ENCODE results near the gene MT1E. TPM values are rescaled to one million over a fixed set of nuclear protein-coding genes. Genes with fewer than 3 reads are reported as not detected.
"Not testable (repeated sequence)": the region's sequence is repeated elsewhere in the genome, so short reads cannot be mapped to it uniquely, and the experiment has no call there.

MT1E gene
- total RNA-seq, 1 donor from 2014 or later: 410 TPM

DNA sequence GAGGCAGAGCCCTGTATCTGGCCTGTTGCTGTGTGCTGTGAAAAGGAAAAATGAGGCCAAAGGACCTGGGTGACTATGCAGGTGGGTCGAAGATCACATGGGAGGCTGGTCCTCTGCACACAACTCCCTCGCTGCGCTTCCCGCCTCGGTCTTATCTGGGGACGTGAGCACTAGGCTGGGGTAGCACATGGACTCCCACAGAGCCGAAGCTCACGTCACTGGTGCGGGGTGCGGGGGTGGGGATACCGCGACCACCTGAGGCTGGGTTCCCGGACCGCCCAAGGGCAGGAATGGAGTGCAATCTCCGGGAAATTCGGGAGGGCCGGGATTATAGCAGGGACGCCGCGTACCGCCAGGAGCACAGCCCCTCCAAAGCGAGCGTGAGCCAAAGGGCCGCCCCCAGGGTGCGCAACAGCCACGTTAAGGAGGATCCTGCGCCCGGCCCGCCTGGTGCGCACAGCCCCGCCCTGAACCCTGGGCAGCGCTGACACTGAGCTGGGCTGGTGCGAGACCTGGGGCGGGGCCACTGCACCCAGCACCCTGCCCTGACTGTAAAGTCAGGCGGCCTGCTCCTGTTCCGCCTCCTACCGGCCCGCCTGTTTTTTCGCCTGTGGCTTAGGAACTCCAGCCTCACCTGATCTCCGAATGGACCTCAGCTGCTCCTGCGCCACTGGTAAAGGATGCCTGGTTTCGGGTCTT is 17.6 kb downstream of the MT1E start:
- peak; percentile 92 for DNase-seq (ENCODE audit: low spot score)

DNA sequence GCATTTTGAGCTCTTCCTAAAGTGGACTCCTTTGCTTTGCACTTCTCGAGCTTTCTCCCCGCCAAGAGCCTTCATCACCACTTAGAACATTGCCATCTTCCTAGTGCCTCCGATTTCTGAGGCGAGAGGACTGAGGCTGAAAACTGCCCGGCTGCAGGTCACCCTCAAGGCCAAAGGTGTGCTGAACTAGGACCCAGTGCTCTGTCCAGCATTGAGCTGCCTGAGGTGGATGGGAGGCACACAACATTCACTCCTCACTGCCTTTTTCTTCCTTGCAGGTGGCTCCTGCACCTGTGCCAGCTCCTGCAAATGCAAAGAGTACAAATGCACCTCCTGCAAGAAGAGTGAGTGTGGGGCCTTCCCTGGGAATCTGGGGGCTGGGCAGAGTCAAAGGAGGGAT is 18.3 kb downstream of the MT1E start:
- no peak for DNase-seq (ENCODE audit: low spot score)

DNA sequence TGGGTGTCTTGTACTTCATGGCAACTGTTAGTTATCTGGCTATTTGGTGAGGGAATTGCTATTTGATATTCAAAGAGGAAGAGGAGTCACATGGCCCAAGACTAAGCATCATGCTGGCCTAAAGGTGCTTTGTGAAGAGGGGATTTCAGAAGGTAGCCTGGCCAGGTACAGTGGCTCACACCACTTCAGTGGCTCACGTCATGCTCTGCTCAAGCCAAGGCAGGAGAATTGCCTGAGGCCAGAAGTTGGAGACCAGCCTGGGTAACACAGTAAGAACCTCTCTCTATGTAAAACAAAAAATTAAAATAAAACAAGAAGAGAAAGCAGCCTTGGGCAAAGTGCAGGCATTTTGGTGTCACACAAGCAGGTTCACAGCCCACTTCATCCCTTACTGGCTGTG is 19.7 kb downstream of the MT1E start:
- DNase-seq (ENCODE audit: low spot score): no peak

DNA sequence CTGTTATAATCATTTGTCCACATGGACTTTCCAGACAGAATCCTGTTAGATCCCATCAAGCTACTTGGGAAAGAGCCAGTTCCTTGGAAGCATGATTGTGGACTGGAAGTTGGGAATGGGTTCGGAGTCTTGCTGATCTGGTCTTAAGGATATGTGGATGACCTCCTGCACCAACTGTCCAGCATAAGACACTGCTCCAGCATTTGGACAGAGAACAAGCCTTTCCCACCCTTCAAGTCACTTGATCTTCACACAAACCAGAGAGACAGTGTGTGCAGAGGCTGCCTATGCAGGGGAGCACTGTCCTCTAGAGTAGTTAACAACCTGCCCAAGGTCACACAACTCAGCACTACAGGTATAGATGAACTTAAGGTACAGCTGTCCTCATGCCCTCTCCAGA is 20.3 kb downstream of the MT1E start:
- DNase-seq (ENCODE audit: low spot score): no peak

DNA sequence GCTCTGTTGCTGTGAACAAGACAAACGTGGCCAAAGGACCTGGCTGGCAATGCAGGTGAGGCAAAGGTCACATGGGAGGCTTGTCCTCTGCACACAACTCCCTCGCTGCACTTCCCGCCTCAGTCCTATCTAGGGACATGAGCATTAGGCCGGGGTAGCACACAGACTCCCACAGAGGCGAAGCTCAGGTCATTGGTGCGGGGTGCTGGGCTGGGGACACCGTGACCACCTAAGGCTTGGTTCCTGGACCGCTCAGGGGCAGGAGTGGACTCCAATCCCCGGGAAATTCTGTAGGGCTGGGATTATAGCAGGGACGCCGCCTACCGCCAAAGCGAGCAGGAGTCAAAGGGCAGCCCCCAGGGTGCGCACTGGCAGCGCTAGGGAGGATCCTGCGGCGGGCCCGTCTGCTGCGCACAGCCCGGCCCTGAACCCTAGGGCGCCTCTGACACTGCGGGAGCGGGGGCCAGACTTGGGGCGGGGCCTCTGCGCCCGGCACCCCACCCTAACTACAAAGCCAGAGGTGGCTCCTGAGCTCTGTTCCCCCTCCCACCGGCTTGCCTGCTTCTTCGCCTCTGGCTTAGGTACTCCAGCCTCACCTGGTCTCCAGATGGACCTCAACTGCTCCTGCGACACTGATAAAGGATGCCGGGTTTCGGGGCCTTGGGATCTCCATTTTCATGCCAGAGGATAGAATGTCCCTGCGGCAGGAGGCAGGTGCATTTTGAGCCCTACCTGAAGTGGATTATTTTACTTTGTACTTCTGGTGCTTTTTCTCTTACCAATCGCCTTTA is 22.3 kb downstream of the MT1E start:
- no peak for DNase-seq (ENCODE audit: low spot score)

DNA sequence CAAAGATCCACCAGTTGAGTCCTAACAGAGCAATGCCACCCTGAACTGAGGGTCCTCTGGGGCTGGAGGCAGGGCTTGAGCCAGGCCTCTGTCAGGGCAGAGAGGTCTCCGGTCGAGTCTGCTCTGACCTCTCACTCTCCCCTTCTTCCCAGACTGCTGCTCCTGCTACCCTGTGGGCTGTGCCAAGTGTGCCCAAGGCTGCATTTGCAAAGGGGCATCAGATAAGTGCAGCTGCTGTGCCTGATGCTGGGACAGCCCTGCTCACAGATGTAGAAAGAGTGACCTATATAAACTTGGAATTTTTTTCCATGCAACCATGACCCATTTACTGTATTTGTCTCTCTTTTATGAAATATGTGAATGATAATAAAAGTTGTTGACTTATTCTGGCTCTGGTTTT is 23.7 kb downstream of the MT1E start:
- no peak for DNase-seq (ENCODE audit: low spot score)

DNA sequence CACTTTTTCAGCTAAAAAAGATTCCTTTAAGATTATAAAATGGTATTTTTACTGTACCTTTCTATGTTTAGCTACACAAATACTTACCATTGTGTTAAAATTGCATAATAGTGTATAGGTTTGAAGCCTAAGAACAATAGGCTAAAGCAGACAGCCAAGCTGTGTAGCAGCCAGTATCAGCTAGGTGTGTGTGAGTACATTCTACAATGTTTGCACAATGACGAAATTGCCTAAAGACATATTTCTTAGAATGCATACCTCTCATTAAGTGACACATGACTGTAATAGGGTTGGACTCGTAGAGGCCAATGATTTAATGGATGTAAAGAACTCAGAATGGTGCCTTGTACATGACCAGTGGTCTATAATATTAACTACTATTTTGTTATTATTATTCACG is 24.2 kb downstream of the MT1E start:
- DNase-seq (ENCODE audit: low spot score): no peak

DNA sequence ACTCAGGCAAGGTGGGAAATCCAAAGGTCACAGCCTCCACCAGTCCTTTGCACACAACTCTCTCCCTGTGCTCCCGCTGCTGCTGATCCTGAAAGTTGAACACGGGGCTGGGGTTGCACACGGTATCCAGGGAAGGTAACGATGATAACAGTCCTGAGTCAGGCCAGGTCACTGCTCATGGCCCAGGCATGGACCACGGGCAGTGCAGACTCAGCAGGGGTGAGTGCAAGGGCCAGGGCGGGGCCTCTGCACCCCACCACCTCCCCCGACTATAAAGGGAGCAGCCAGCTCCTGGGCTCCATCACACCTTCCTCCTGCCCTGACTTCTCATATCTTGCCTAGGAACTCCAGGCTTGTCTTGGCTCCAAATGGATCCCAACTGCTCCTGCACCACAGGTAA is 26.0 kb downstream of the MT1E start, which contains the start of gene MT1B:
TSS of gene MT1B (plus strand) at position 301 of the 400 bp plus-strand sequence. CDS start at position 369, 68 bp downstream.
- no peak for DNase-seq (ENCODE audit: low spot score)

DNA sequence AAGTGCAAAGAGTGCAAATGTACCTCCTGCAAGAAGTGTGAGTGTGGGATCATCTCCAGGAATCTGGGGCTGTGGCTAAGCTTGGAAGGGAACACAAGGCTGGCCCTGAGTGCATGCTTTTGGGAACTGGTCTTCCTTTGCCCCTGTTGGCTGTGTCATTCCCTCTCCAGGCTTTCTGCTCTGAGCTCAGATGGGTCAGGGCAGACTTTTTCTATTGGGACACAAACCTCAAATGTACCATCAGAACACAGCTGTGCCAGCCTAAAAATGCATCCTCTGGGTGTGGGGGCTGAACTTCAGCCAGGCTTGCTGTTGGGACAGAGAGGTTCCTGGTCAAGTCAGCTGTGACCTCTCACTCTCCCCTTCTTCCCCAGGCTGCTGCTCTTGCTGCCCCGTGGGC is 27.0 kb downstream of the MT1E start:
- no peak for DNase-seq (ENCODE audit: low spot score)

DNA sequence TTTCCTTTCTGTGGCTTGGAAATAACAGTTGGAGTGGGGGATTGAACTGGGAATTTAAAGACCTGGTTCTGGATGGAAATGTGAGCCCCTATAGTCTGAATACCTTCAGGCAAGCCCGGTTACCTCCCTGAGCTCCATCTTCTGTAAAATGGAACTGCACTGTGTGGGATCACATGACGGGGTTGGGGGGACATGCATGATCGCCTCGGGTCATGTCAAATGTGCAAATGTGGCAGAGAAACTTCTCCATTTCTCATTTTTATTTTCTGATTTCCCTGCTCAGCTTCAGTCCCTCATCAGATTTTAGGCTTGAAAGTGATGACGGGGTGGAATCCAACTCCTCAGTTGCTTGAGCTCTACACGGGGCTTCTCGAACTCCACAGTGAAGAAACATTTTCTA is 27.6 kb downstream of the MT1E start:
- no peak for DNase-seq (ENCODE audit: low spot score)

DNA sequence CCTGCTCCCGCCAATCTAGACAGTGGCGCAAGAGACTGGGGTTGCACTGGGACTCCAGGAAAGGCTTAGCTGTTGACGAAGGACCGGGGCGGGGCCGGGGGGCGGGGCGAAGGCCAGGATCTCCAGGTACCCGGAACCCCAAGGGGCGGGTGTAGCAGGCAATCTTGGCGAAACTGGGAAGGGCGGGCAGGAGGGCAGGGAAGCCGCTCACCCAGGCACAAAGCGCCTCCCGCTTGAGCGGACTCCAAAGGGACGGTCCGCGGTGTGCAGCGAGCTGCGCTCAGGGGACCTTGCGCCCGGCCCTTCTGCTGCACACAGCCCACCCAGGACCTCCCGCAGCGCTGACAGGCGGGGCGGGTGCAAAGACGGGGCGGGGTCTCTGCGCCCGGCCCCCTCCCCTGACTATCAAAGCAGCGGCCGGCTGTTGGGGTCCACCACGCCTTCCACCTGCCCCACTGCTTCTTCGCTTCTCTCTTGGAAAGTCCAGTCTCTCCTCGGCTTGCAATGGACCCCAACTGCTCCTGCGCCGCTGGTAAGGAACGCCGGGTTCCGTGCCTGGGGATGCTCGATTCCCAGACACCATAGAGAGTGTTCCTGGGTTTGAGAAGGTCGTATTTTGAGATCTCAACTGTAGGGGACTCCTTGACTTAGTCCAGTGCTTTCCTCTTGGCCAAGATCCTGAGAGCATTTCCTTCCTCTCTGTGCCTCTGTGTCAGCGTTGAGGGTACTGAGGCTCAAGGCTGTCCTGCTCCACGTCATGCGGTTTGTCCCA is 32.2 kb downstream of the MT1E start, which contains the start of gene MT1F:
TSS of gene MT1F (plus strand) at position 405 of the 772 bp plus-strand sequence. CDS start at position 505, 100 bp downstream.
- DNase-seq (ENCODE audit: low spot score): no peak

DNA sequence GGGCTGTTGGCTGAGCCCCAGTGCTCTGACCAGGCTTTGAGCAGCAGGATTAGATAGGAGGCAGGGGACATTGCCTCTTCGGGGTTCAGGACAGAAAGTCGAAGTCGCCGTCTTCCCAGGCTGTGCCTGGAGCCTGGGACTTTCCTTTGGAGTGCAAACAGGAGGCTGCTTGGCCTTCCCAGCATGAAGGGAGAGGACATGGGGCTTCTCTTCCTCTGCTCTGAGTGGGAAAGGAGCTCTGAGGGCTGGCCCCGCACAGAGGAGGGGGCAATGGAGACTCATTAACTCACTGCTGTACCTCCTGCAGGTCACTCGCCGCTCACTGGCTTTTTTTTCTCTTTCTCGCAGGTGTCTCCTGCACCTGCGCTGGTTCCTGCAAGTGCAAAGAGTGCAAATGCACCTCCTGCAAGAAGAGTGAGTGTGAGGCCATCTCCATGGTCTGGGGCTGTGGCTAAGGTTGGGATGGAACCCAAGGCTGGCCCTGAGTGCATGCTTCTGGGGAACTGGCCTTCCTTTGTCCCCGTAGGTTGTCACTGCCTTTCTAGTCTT is 32.8 kb downstream of the MT1E start:
- DNase-seq (ENCODE audit: low spot score): no peak

DNA sequence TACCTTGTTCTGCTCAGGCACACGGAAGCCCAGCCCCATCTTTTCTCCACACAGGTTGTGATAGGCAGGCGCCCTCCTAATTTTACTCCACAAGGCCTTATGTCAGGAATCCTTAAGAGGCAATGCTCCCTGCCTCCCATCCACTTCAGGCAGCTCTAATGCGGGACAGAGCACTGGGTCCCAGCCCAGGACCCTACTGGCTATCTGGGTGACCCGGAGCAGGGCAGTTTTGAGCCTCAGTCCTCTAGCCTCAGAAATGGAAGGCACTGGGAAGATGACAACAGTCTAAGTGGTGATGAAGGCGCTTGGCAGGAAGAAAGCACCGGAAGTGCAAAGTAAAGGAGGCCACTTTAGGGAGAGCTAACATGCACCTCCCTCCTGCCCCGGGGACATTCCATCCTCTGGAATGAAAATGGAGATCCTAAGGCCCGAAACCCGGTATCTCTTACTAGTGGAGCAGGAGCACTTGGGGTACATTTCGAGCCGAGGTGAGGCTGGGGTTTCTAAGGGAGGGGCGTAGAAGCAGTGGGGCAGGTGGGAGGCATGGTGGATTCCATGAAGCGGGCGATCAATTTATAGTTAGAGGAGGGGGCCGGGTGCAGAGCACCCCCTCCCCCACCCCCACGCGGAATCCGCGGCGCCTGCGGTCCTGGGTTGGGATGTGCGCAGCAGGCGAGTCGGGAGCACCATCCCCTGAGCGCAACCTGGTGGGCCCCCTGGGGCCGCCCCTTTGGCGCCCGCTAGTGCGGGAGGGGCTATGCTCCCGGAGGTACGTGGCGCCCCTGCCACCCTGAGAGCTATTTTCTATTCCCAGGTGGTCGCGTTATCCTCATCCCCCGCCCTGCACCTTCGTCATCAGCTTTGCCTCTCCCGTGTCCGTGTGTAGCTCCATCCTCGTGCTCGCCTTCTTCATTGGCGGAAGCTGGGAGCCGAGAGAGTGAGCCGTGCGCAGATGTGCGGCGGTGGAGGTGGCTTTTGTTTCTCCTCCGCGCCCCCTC is 37.1 kb downstream of the MT1E start:
- no peak for DNase-seq (ENCODE audit: low spot score)

DNA sequence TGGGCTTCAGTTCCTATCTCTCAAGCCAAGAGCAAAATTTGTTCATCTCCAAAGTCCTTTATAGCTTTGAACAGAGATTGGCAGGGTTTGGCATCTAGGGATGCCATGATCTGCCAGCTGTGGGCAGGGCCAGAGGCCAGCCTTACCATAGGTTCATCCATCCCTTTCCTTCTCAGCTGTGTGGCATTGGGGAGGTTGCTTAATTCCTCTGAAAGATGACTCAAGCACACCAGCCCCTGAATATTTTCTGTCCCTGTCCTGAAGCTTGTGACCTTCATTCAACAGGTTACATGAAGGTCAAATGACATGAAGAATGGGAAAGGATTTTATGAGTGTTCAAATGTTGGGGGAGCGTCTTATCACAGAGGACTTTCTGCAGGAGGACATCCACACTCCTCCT is 38.9 kb downstream of the MT1E start:
- no peak for DNase-seq (ENCODE audit: low spot score)

DNA sequence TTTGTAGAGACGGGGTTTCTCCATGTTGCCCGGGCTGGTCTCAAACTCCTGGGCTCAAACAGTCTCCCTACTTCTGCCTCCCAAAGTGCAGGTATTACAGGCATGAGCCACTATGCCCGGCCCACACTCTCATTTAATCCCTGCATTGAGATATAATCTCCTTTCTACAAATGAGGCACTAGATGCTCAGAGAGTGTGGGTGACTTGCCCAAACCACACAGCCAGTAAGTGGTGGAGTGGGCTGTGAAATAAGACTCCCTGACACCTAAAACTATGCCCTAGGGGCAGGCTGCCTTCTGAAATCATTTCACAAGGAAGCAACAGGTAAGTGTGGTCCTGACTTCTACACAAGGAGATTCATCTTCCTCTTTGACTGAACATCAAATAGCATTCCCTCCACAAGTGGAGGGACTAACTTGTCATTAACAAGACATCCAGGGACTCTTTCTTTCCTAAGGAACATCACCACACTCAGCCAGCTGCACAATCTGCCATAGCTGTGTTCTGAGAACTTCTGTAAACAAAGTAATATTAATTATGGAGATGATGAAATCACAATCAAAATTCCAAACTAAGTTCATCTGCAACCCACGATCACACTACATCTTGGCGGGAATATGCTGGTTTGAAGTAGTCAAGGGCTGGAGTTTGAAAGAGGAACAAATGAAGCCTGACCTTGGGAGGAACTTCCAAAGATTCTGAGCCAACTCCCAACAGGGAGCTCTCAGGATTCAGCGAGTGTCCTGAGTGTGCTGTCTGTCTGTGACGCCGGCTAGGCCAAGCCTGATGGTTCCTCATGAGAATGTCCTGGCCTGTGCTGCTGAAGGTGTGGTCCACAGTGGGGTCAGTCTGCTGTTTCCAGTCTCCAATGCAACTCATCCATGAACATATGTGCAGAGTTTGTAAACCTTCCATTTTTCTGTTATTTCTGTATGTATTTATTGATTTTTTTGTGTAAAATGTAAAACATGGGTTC is 40.0 kb downstream of the MT1E start:
- DNase-seq (ENCODE audit: low spot score): not testable (repeated sequence)

DNA sequence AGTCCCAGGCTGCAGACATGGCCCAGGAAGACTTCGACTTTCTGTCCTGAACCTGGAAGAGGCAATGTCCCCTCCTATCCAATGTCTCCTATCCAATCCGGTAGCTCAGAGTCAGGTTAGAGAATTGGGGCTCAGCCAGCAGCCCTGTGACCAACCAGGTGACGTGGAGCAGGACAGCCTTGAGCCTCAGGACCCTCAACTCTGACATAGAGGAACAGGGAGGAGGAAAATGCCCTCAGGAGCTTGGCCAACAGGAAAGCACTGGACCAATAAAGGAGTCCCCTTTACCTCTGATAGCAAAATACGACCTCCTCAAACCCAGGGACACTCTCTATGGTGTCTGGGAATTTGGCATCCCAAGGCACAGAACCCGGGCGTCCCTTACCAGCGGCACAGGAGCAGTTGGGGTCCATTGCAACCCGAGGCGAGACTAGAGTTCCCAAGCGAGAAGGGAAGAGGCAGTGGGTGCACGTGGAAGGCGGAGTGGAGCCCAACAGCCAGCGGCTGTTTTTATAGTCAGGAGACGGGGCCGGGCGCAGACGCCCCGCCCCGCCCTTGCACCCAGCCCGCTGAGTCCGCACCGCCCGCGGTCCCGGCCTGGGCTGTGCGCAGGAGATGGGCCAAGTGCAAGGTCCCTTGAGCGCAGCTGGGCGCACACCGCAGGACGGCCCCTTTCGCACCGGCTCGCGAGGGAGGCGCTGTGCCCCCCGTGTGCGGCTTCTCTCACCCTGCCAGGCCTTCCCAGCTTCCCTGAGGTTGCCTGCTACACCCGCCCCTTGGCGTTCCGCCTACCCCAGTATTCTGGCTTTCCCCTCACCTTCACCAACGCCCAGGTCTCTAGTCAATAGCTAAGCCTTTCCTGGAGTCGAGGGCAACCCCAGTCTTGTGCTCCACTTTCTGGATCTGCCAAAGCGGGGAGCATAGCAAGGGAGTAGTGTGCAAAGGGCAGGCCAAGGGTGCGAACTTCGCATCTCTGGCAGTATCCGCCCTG is 42.3 kb downstream of the MT1E start, which contains the start of gene MT1G:
TSS of gene MT1G (minus strand) at position 485 of the 991 bp plus-strand sequence. CDS start at position 413, 72 bp downstream.
- DNase-seq (ENCODE audit: low spot score): no peak

DNA sequence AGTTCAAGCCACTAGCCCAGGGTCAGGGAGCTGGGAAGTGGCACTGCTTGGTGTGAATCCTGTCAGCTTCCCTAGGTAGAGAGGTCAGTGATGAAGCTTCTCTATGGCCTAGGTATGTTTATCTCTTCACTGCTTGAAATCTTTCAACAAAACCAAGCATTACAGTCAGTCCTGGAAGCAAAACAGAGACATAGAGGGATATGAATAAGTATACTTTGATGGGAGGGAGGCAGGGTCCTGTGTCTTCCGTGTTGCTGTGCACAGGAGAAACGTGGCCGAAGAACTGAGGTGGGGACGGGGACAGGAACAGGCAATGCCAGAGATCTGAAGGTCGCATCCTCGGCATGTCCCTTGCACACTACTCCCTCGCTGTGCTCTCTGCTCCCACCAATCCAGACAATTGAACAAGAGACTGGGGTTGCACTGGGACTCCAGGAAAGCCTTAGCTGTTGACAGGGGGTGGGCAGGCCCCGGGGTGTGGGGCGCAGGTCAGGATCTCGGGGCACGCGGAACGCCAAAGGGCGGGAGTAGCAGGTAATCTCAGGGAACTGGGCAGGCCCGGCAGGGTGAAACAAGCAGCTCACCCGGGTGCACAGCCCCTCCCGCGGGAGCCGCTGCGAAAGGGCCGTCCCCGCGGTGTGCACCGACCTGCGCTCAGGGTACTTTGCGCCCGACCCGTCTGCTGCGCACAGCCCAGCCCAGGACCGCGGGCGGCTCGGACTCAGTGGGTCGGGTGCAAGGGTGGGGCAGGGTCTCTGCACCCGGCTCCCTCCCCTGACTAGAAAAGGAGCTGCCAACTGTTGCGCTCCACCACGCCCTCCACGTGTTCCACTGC is 43.6 kb downstream of the MT1E start, which contains the start of gene MT1H:
TSS of gene MT1H (plus strand) at position 810 of the 835 bp plus-strand sequence. CDS start 71 bp downstream, outside the sequence.
- no peak for DNase-seq (ENCODE audit: low spot score)

Data from mesenteric fat pad (tissue), 1 donor.